HG03432 (cell line): ENCODE measurements around the gene EXOC6B.

Experiments
- ATAC-seq: cut with Tn5 transposase; IDR thresholded peaks from one replicate; pipeline ENCODE4 v1.9.1; 2021; ENCODE audit warnings: mild to moderate bottlenecking, moderate library complexity; ENCODE audit not compliant: unreplicated experiment

The EXOC6B gene

GRCh38 chr2:72744049-72744448, 81.8 kb downstream of the EXOC6B start:
- ATAC-seq: no peak

GRCh38 chr2:72743481-72743880, 82.4 kb downstream of the EXOC6B start:
- no peak for ATAC-seq

- ATAC-seq: no peak
Measured at GRCh38 chr2:72738096-72738495, 87.7 kb downstream of the EXOC6B start.

- no peak for ATAC-seq
Measured at GRCh38 chr2:72734432-72734831, 91.4 kb downstream of the EXOC6B start.

- no peak for ATAC-seq
Measured at GRCh38 chr2:72731116-72731515, 94.7 kb downstream of the EXOC6B start.

- ATAC-seq: no peak
Measured at GRCh38 chr2:72727356-72727755, 98.5 kb downstream of the EXOC6B start.

GRCh38 chr2:72723769-72724370, 102.0 kb downstream of the EXOC6B start:
- ATAC-seq: no peak

GRCh38 chr2:72722492-72723070, 103.3 kb downstream of the EXOC6B start:
- no peak for ATAC-seq

- no peak for ATAC-seq
Measured at GRCh38 chr2:72719416-72719815, 106.4 kb downstream of the EXOC6B start.

- no peak for ATAC-seq
Measured at GRCh38 chr2:72718876-72719275, 107.0 kb downstream of the EXOC6B start.

GRCh38 chr2:72716601-72717000, 109.2 kb downstream of the EXOC6B start:
- ATAC-seq: no peak

- no peak for ATAC-seq
Measured at GRCh38 chr2:72713857-72714256, 112.0 kb downstream of the EXOC6B start.

GRCh38 chr2:72712977-72713376, 112.9 kb downstream of the EXOC6B start:
- ATAC-seq: no peak

- ATAC-seq: no peak
Measured at GRCh38 chr2:72712304-72712703, 113.5 kb downstream of the EXOC6B start.

- ATAC-seq: no peak
Measured at GRCh38 chr2:72710418-72711152, 115.2 kb downstream of the EXOC6B start.

- no peak for ATAC-seq
Measured at GRCh38 chr2:72708236-72708635, 117.6 kb downstream of the EXOC6B start.

GRCh38 chr2:72698300-72698699, 127.5 kb downstream of the EXOC6B start:
- no peak for ATAC-seq

- ATAC-seq: no peak
Measured at GRCh38 chr2:72696559-72696958, 129.3 kb downstream of the EXOC6B start.

- no peak for ATAC-seq
Measured at GRCh38 chr2:72695676-72696075, 130.2 kb downstream of the EXOC6B start.

GRCh38 chr2:72694715-72695496, 130.9 kb downstream of the EXOC6B start:
- ATAC-seq: no peak

- ATAC-seq: no peak
Measured at GRCh38 chr2:72689579-72690195, 136.1 kb downstream of the EXOC6B start.
